GM18519 (cell line): ENCODE results near the gene SLC37A1.

ENCODE experiments used
- ATAC-seq: cut with Tn5 transposase; IDR thresholded peaks from one replicate; pipeline ENCODE4 v1.9.1; 2021; ENCODE audit warnings: mild to moderate bottlenecking, moderate library complexity; ENCODE audit not compliant: unreplicated experiment, low FRiP score

The SLC37A1 gene

DNA sequence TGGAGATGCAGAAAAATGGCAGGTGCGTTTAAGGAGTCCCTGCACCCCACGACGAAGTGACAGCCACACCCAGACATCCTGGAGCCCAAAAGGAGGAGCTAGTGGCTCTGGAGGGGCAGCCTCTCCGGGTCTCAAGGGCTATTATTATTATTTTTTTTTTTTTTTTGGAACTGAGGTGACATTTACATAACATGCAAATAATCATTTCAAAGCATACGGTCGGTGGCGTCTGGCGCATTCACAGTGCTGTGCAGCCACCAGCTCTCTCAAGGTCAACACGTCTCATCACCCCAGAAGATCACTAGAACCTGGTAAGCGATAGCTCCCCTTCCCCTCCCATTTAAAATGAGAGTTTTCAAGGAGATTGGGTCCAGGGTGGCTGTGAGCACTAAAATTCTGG lies 72.2 kb downstream of the SLC37A1 start:
- ATAC-seq: no peak

DNA sequence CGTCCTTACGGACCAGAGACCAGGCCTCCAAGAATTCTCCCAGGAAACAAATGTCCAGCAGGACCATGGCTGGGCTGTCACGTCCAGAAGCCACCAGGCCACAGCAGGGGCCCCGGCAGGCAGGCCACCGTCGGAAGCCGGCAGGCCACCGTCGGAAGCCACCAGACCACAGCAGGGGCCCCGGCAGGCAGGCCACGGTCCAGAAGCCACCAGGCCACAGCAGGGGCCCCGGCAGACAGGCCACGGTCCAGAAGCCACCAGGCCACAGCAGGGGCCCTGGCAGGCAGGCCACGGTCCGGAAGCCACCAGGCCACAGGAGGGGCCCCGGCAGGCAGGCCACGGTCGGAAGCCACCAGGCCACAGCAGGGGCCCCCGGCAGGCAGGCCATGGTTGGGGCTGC lies 72.8 kb downstream of the SLC37A1 start:
- ATAC-seq: no peak

DNA sequence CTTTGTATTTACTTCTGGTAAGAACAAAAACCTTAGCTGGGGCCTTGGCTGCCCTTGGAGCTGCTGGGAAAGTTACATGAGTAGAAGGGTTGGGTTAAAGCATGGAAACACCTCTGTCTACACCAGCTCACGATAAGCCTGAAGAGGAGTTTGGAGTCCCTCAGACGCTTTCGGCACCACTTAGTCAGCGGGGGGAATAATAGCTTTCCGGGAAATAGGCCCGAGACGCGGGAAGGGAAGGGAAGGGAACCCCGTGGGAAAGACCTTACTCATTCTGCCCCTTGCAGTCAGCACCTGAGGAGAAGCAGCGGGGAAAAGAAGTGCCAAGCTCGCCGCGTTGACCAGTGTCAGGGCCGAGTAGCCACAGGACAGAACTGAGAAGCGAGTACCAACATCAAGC lies 73.4 kb downstream of the SLC37A1 start:
- no peak for ATAC-seq

DNA sequence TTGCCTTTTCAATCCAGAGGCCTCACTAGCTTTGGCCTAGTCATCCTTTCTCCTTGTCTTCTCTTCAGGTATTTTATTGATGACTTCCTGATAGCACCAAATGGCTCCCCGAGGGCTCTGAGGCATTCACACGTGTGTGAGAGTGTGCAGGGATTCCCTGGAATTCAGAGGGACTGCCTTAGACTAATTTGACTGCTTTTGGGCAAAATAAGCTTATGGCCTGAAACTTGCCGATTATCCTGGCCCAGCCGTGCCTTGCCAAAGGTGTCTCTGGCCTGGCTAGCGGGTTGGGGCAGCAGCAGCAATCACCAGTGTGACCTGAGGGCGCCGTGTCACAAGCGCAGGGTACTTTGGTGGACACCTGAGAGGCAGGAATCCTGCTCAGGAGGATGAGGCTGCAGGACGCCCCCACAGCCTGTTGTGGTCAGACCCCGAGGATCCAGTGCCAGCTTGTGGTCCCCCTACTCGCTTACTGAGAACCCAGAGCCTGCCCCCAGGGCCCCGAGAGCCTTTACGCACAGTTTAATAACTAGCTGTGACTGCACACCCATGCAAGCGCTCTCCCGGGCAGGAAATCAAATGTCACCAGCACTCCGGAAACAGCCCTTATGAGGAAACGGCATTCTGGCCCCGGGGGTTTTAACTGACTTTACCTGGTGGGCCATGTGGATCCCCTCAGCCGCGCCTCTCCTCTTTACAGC lies 76.9 kb downstream of the SLC37A1 start:
- no peak for ATAC-seq

DNA sequence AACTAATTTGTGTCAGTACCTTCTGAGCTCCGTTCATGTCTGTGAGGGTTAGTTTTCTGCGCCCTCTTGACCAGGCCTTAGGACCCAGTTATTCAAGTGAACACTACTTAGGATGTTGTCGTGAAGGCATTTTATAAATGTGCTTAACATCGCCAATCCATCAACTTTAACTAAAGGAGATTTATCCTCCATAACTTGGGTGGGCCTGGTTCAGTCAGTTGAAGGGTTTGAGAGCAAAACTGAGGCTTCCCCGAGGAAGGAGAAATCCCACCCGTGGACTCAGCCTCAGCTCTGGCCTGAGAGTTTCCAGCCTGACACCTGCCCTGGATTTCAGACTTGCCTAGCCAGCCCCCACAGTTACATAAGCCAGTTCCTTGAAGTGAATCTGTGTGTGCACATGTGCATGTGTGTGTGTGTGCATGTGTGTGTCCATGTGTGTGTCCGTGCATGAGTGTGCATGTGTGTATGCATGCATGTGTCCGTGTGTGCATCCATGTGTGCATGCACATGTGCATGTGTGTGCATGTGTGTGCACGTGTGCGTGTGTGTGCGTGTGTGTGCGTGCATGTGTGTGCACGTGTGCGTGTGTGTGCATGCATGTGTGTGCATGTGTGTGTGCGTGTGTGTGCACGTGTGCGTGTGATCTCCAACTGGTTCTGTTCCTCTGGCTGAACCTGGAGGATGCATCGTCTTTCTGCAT lies 77.7 kb downstream of the SLC37A1 start:
- ATAC-seq: no peak

DNA sequence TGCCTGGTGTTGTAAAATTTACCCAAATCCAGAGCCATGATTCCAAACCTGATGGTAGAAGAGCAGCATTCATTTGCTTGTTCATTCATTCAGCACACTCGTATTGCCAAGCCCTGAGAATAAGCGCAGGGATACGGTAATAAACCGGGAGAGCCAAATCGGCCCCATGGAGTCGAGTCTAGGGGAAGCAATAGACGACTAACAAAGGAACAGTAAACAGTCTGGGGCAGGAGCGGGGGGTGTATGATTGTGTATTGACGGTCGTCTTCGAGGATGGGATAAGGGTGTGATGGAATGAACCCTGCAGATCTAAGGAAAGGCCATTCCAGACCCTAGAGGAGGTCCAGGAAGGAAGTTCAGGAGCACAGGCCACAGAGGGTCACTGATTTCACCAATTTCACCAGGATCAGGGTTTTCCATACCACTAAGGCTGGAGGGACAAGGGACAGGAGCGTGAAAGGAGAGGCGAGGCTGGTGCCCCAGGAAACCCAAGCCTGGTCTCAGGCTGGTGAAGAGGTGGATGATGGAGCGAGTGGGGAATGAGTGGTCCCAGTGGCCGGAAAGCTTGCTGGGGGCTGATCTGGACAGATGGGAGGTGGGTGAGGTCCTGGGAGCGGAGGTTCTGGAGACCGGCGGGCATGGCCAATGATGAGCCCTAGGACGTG lies 78.6 kb downstream of the SLC37A1 start:
- ATAC-seq: no peak

DNA sequence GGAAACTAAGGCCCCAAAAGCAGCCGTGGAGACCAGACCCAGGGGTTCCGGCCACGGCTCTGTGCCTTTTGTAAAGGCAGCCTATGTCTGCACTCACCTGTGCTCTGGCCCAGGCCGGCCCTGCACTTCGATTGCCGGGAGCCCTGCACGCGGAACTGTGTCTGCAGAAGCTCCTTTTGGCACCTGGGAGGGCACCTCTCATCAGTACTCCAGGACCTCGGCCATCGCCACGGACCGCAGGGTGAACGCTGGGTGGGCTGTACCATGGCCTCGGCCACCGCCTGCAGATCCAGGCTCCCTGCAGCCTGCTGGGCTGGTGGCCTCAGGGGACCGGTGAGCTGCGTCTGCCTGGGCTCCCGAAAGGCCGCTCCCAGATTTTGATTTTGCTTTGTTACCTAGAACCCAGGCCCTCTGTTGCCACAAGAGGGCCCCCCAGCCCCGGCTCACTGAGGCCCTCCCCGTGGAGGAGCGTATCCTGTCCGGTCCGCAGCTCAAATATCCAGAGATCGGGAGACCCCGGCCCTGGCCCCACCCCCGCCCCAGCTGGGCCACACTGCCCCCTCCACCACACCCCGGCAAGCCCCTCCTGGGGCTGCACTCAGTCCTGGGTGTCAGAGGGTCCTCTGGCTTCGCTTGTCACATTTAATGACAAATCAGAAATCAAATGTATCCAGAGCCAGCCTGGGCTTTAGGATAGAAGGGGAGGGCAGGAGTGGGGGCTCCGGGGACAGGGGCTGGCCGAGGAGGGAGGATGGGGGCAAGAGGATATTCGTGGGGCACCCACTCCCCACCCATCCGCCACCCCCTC lies 79.6 kb downstream of the SLC37A1 start:
- no peak for ATAC-seq

DNA sequence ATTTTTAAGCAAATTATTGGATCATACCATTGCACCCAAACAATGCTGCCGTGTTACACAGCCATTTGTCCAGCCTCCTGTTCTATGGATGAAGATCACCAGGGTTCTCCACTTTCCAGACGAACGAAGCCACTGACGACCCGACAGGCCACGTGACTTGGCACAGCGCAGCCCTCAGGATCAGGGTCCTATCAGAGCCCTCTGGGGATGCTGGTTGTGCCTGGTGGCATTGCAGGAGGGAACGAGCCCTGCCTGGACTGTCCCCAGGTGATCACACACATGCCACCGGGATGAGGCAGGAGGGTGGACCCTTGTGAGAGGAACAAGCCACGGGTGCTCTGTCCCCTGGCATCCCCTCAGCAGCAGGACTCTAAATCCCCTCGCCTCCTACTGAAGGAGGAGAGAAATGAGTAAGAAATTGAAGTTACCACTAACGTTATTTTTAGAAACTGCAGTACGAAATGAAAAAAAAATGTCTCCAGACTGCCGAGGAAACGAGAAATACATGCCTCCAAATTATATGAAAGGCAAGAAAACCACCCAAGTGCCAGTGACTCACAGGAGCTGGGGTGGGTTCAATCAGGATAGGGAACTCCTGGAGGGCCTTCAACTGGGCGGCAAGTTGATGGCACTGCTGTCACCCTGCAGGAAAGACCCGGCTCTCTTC lies 81.1 kb downstream of the SLC37A1 start:
- no peak for ATAC-seq

DNA sequence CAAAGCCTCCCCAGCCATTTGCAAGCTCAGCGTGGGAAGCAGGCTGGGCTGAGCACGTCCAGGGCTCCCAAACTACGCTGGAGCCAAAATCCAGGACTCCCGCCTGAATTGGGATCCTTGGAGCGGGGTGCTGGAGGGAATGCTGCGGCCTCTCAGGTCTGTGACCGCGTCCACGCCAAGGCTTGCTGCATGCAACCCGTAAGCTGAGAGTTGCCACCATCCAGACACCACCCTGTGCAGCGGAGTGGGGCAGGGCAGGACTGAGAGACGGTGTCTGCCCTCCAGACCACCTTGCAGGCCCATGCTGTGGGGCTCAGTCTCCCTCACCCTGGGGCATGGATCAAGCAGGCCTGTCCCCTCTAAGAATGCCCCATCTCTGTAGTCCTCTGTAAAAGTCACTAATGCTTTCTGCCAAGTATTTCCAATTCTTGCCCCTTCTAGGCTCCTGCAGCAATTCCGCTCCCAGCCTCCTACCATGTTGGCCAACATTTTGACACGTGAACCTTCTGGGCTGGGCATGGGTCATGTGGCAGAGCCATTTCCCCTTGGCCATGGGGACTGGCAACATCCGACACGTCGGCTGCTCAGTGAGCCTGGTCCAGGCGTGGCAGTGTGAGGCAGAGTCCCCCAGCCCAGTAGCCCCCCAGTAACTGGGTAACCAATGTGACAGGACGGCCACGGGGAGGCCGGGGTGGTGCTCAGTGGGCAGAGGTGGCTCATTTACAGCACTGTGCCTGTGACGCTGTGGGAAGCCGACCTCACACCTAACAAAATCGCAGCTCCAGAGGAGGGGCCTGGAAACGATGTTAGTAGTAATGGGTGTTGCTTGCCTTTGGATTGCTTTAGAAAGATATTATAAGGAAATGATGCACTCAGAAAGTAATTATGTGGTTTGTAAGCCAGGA lies 81.9 kb downstream of the SLC37A1 start:
- ATAC-seq: no peak

DNA sequence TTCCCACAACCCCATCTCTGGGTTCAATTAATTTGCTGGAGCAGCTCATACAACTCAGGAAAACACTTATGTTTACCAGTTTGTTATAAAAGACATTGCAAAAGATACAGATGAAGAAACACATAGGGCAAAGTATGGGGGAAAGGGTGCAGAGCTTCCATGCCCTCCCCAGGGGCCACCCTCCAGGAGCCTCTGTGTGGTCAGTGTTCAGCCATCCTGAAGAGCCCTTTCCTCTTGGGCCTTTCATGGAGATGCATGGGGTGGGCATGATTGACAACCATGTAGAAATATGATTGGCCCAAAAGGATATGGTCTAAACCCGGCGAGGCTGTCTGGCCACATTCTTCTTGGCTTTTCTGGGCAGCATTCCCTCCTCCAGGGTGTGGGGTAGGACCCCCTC lies 83.0 kb downstream of the SLC37A1 start:
- no peak for ATAC-seq

DNA sequence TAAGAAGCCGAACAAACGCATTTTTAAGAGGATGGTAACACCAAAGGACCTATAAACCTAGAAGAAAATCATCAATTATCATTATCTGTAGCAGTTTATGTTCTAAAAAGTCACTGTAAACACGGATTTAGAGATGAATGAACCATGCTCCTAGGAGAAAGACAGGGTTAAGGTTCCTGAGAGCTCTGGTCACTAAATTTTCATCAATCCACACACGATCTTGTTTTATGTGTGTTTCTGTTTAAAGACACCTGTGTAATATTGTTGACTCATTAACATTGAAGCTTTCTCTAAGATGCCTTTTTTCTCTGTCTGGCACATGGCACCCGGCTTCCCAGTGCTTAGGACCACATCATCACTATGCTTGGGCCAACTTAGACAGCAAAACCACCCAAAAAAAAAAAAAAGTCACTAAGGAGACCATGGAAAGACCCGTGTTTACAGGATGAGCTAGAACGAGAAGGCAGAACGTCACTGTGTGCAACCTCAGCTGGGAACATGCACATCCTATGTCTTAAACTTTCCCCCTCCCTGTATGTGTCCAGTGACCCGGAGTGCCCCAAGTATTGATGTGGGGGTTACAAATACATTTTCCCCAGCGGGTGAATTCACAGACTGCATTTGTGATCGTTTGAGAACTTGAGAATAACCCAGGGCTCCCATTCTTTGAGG lies 84.0 kb downstream of the SLC37A1 start:
- no peak for ATAC-seq

DNA sequence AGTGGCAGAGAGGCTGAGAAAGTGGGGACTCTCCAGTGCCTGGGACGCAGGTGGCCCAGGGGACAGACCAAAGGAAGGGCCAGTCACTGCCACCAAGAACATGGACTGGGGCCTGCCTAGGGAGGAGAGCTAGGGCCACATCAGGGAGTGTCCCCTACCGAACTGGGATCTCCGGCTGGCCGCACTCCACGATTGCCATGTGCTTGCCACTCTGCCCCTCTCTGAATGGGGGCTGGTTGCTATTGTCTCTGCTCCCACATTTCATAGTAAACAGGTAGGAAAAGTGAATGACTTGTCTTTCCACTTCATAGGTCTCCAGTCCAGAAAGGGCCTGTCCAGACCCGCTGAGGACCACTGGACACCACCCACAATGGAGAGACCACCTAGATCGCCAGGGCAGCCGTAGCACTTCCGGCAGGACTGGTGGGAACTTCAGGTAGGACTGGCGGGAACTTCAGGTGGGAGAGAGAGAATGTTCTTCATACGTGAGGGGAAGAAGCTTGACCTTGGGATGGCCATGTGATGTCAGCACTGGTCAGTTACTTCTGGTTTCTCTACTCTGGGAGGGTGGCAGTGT lies 84.6 kb downstream of the SLC37A1 start:
- no peak for ATAC-seq

DNA sequence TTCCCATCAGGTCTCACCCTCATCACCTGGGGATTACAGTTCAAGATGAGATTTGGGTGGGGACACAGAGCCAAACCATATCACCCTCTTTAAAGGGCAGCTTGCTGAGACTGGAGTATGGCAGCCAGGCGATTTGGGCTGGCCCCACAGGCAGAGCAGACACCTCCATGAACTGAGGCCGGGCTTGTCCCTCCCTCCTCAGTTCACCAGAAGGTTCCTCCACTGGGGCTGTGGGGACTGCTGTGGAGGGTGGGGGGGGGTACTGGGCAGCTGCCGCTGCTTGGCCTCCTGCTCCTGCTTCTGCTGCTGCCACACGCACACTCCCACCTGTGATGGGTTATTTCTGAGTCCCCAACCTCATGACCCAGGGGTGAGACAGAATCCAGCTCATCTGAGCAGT lies 85.8 kb downstream of the SLC37A1 start:
- no peak for ATAC-seq

DNA sequence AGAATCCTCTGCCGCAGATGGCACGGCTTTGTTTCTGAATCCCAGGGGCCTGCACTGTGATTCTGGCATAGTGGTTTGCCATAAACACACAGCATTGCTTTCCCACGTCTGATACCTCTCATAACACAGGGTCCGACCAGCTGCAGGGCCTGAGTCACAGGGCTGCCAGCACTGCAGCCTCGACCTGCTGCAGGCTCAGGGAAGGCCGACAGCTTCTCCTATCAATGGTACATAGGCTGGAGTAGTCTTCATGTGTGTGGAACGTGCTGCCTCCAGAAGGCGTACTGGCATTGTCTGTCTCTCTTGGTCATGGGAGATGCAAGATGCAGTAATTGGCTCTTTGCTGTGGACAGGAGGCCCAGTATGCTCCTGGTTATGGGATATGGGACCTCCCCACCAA lies 86.3 kb downstream of the SLC37A1 start:
- no peak for ATAC-seq

DNA sequence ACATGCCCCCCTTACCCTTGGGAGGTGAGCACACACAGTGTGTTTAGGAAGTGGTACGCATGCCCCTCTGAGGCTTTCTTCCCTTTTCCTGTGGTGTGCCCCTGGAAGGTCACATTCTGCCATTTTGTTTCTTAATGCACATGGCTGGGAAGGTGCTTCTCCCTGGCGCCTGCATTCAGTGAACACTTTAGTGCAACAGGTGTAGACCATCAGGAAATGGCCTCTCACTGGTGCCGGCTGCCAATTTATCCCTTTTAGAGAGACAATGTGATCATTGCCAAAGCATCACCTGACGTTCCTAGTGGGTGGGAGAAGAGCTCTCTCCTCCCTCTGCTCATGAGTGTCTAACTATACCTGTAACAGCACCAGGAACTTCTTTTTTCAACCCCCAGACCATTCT lies 88.0 kb downstream of the SLC37A1 start:
- no peak for ATAC-seq

DNA sequence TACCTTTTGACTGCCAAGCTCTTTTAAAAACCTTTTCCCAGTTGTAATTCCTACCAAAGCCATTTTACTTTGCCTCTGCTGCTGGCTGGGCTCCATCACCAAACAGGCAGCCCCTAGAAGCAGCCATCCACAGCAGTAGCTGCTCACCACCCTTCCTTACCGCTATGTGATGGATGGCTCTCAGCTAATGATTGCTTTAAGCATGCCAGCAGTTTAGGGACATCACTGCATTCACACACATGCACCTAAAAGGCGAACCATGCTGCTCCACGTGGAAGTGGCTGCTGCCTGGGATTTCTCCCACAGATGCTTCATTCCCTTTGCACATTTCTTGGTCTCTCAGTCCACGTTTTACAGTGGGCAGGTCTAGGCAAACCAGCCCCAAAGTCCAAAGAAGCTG lies 93.5 kb downstream of the SLC37A1 start:
- ATAC-seq: no peak

DNA sequence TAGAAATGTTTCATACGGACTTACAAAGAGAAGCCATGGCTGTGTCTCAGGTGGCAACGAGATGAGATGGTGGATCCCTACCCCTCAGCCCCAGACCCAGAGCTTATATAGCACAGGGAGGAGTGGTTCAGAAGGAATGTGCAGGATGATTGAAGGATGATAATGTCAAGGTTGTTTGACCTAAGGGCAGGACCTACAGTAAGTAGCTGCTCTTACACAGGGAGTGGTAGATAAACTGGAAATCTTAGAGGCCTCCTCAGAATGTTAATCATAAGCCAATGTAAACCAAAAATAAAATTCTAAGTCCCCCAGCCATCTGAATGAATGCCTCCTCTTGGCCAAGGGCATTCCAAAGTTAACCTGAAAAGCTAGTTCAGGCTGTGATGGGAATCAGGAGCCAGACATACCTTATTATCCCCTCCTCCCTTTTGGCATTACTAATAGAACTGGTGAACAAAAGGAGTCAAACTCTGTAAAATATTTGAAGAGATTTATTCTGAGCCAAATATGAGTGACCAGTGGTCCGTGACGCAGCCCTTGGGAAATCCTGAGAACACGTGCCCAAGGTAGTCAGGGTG lies 94.0 kb downstream of the SLC37A1 start:
- ATAC-seq: no peak

DNA sequence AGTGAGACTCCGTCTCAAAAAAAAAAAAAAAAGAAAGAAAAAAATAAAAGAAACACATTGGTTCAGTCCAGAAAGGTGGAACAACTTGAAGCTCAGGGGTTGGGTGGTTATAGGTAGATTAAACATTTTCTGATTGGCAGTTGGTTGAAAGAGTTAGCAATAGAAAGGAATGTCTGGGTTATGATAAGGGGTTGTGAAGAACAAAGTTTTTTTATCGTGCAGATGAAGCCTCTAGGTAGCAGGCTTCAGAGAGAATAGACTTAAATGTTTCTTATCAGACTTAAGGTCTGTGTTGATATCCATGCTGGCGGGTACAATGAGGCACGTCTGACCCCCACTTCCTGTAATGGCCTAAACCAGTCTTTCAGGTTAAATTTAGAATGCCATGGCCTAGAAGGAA lies 94.8 kb downstream of the SLC37A1 start:
- ATAC-seq: no peak
